ENCODE results near the gene LYAR. TPM values are rescaled to one million over a fixed set of nuclear protein-coding genes. Genes with fewer than 3 reads are reported as not detected.
A peak's percentile ranks its signal among the peaks of the same experiment; 100 is the strongest.
"Not testable (repeated sequence)": the region's sequence is repeated elsewhere in the genome, so short reads cannot be mapped to it uniquely, and the experiment has no call there.

The LYAR gene
- total RNA-seq, 2 experiments from 2014 or later = 47.0 to 49.9 TPM

- Mint-ChIP-seq H3K9me3 (ENCODE audit: low read depth) (no peaks in the 10 kb centered on the region), H3K4me1 (peaks cover 38% of the 10 kb centered on the region), H3K36me3 (peaks cover 11% of the 10 kb centered on the region), H3K4me3 (peak overlapping the region; percentile 81), H3K27me3 (no peaks in the 10 kb centered on the region), H3K27ac (peak overlapping the region; percentile 97)
- DNase-seq (no peak), ATAC-seq (no peak)
- CTCF ChIA-PET = interaction anchor here (0.9 to 2.5 kb wide), 6 partner anchors 11 to 183 kb away, joined by 4 to 16 read pairs (median 7); no protein-coding TSS in a partner anchor
These were observed 41.1 kb downstream of the LYAR start for GRCh38 chr4:4248885-4249203.

GRCh38 chr4:4248029-4248884 lies 41.7 kb downstream of the LYAR start, which contains the start of gene TMEM128:
TMEM128 (minus strand) TSS chr4:4248223; CDS start chr4:4248202, 21 bp downstream.
- H3K4me1 Mint-ChIP-seq = peaks cover 40% of the 10 kb centered on the region
- ATAC-seq (peak; percentile 97), DNase-seq (peak; percentile 95)
- H3K4me3 Mint-ChIP-seq = peak within 1 kb of the TSS; percentile 81
- no peaks in the 10 kb centered on the region for H3K27me3 Mint-ChIP-seq
- peaks cover 17% of the 10 kb centered on the region for H3K36me3 Mint-ChIP-seq
- H3K9me3 Mint-ChIP-seq (ENCODE audit: low read depth) = no peaks in the 10 kb centered on the region
- CTCF ChIA-PET = interaction anchor here (0.9 to 2.5 kb wide), 5 partner anchors 12 to 100 kb away, joined by 3 to 16 read pairs (median 7); no protein-coding TSS in a partner anchor
- H3K27ac Mint-ChIP-seq = peak within 1 kb of the TSS; percentile 97

GRCh38 chr4:4247696-4248028 lies 42.3 kb downstream of the LYAR start:
- H3K4me1 Mint-ChIP-seq = peaks cover 34% of the 10 kb centered on the region
- H3K9me3 Mint-ChIP-seq (ENCODE audit: low read depth) = no peaks in the 10 kb centered on the region
- no peak for DNase-seq
- H3K27me3 Mint-ChIP-seq = no peaks in the 10 kb centered on the region
- peak overlapping the region; percentile 97 for H3K27ac Mint-ChIP-seq
- CTCF ChIA-PET = interaction anchor here (0.9 to 2.5 kb wide), 5 partner anchors 12 to 100 kb away, joined by 3 to 16 read pairs (median 7); no protein-coding TSS in a partner anchor
- peak overlapping the region; percentile 81 for H3K4me3 Mint-ChIP-seq
- H3K36me3 Mint-ChIP-seq = peaks cover 19% of the 10 kb centered on the region
- peak; percentile 20 for ATAC-seq

GRCh38 chr4:4245172-4245571 lies 44.8 kb downstream of the LYAR start:
- CTCF ChIA-PET = no interaction called here
- no peak overlapping the region for H3K27ac Mint-ChIP-seq
- H3K36me3 Mint-ChIP-seq = peaks cover 29% of the 10 kb centered on the region
- ATAC-seq = no peak
- peaks cover 33% of the 10 kb centered on the region for H3K4me1 Mint-ChIP-seq
- H3K9me3 Mint-ChIP-seq (ENCODE audit: low read depth) = no peaks in the 10 kb centered on the region
- no peaks in the 10 kb centered on the region for H3K27me3 Mint-ChIP-seq
- DNase-seq = no peak
- no peak overlapping the region for H3K4me3 Mint-ChIP-seq

- H3K36me3 Mint-ChIP-seq = peaks cover 39% of the 10 kb centered on the region
- not testable (repeated sequence) for ATAC-seq; H3K9me3 Mint-ChIP-seq (ENCODE audit: low read depth); H3K4me3 Mint-ChIP-seq; H3K4me1 Mint-ChIP-seq; H3K27ac Mint-ChIP-seq; H3K27me3 Mint-ChIP-seq; DNase-seq
- CTCF ChIA-PET = interaction anchor here (1.1 kb wide), 1 partner anchor 12 kb away, joined by 3 read pairs; no protein-coding TSS in a partner anchor
These were observed 50.4 kb downstream of the LYAR start for GRCh38 chr4:4239551-4239950.

GRCh38 chr4:4233610-4234009 lies 56.3 kb downstream of the LYAR start:
- Mint-ChIP-seq H3K27me3 (peaks cover 22% of the 10 kb centered on the region), H3K36me3 (peaks cover 25% of the 10 kb centered on the region), H3K9me3 (ENCODE audit: low read depth) (peaks cover 6% of the 10 kb centered on the region), H3K4me1 (peaks cover 1% of the 10 kb centered on the region), H3K4me3 (no peak overlapping the region), H3K27ac (no peak overlapping the region)
- ATAC-seq (no peak), DNase-seq (no peak)
- CTCF ChIA-PET = no interaction called here

GRCh38 chr4:4228356-4228668 lies 61.6 kb downstream of the LYAR start:
- CTCF ChIA-PET = no interaction called here
- DNase-seq (no peak), ATAC-seq (no peak)
- H3K27me3 Mint-ChIP-seq = peaks cover 62% of the 10 kb centered on the region
- no peak overlapping the region for H3K4me3 Mint-ChIP-seq
- H3K36me3 Mint-ChIP-seq = peaks cover 7% of the 10 kb centered on the region
- H3K9me3 Mint-ChIP-seq (ENCODE audit: low read depth) = peaks cover 2% of the 10 kb centered on the region
- H3K4me1 Mint-ChIP-seq = peaks cover 5% of the 10 kb centered on the region
- no peak overlapping the region for H3K27ac Mint-ChIP-seq

GRCh38 chr4:4227510-4228355 lies 62.2 kb downstream of the LYAR start:
- Mint-ChIP-seq H3K27ac (no peak overlapping the region), H3K36me3 (peaks cover 5% of the 10 kb centered on the region), H3K27me3 (peaks cover 68% of the 10 kb centered on the region), H3K4me1 (peaks cover 5% of the 10 kb centered on the region), H3K9me3 (ENCODE audit: low read depth) (peaks cover under 1% of the 10 kb centered on the region), H3K4me3 (no peak overlapping the region)
- DNase-seq (no peak), ATAC-seq (no peak)
- CTCF ChIA-PET = no interaction called here

- Mint-ChIP-seq H3K27ac (no peak within 1 kb of the TSS), H3K27me3 (peaks cover 73% of the 10 kb centered on the region), H3K36me3 (peaks cover 5% of the 10 kb centered on the region), H3K4me3 (no peak within 1 kb of the TSS), H3K9me3 (ENCODE audit: low read depth) (no peaks in the 10 kb centered on the region), H3K4me1 (peaks cover 5% of the 10 kb centered on the region)
- DNase-seq = no peak
- CTCF ChIA-PET = no interaction called here
- ATAC-seq = no peak
These were observed 63.1 kb downstream of the LYAR start, which contains the start of gene OTOP1 for GRCh38 chr4:4226606-4227438. OTOP1 (minus strand) TSS chr4:4226929; CDS start chr4:4226864, 65 bp downstream.

GRCh38 chr4:4225915-4226605 lies 63.9 kb downstream of the LYAR start:
- peaks cover 5% of the 10 kb centered on the region for H3K36me3 Mint-ChIP-seq
- CTCF ChIA-PET = no interaction called here
- H3K4me3 Mint-ChIP-seq = no peak overlapping the region
- ATAC-seq = no peak
- no peak overlapping the region for H3K27ac Mint-ChIP-seq
- peaks cover 71% of the 10 kb centered on the region for H3K27me3 Mint-ChIP-seq
- H3K9me3 Mint-ChIP-seq (ENCODE audit: low read depth) = no peaks in the 10 kb centered on the region
- DNase-seq = no peak
- H3K4me1 Mint-ChIP-seq = peaks cover 5% of the 10 kb centered on the region
